OCI-LY1 (cell line): ENCODE data around the gene FUT9.

Experiments
- CTCF ChIP-seq: fragments of 200-600 bp; sonication (generic), shearing (Covaris generic); IDR thresholded peaks from 2 replicates; pipeline ENCODE4 v1.5.1; 2017; ENCODE audit warnings: mild to moderate bottlenecking, antibody characterized with exemption, low read length, moderate library complexity, mixed read lengths
- EZH2 ChIP-seq: fragments of 200-600 bp; sonication (generic), shearing (Covaris generic); IDR thresholded peaks from 2 replicates; pipeline ENCODE4 v1.8.0; 2017; ENCODE audit warnings: borderline replicate concordance, mixed run types, mild to moderate bottlenecking, antibody characterized with exemption, low read length, moderate library complexity, mixed read lengths

- TF ChIP-seq CTCF = no peak
- no peak for TF ChIP-seq EZH2
These were observed 230.8 kb downstream of the FUT9 start for GRCh38 chr6:96246563-96246962.
